SK-N-SH (cell line): ENCODE results near the gene ASB5. TPM values are rescaled to one million over a fixed set of nuclear protein-coding genes. Genes with fewer than 3 reads are reported as not detected.

Experiments
- CTCF ChIA-PET: fragments of 300-600, 350-600 bp; formaldehyde crosslinking; extraction: SDS; loops from one replicate; lab custom pipeline; 2021; lab: Yijun Ruan, JAX
- POLR2A ChIA-PET: fragments of 350-600 bp; sonication (Branson Sonifier 250); formaldehyde crosslinking; extraction: SDS; loops from one replicate; lab custom pipeline; 2020; ENCODE audit warnings: antibody characterized with exemption, inconsistent platforms; lab: Yijun Ruan, JAX
- DNase-seq: peaks from one replicate; pipeline ENCODE4 v3.0.0; 2012
- H2AFZ ChIP-seq: fragments of 200-600 bp; sonication (generic); 2 replicates; pipeline ENCODE4 v1.8.1; 2016; ENCODE audit warnings: antibody characterized with exemption, mild to moderate bottlenecking, low read depth
- H3F3A ChIP-seq: fragments of 200-600 bp; sonication (generic); replicated peaks from 2 replicates; pipeline ENCODE3; 2016; ENCODE audit warnings: antibody characterized with exemption, mild to moderate bottlenecking; ENCODE audit not compliant: insufficient read depth
- H3K27ac ChIP-seq, 2 experiments: fragments of 200-500 bp in 1 of 2; fragments of 200-600 bp in 1 of 2; sonication (Bioruptor generic) in 1 of 2; sonication (generic), shearing (Covaris generic) in 1 of 2; 2 replicates each; pipeline versions ENCODE4 v1.5.1 to v1.6.1; 2014 to 2016; ENCODE audit warnings: low read depth in 2 of 2, inconsistent platforms in 1 of 2, low read length in 1 of 2, mild to moderate bottlenecking in 1 of 2, mixed read lengths in 1 of 2
- H3K27me3 ChIP-seq: fragments of 200-600 bp; sonication (generic), shearing (Covaris generic); 2 replicates; pipeline ENCODE4 v1.6.1; 2016; ENCODE audit warnings: mixed run types; ENCODE audit not compliant: insufficient read depth
- H3K36me3 ChIP-seq, 2 experiments: fragments of 200-500 bp in 1 of 2; fragments of 200-600 bp in 1 of 2; sonication (Bioruptor generic) in 1 of 2; sonication (generic) in 1 of 2; replicated peaks in 1 of 2; 2 replicates each; pipeline versions ENCODE3 to v1.5.1; 2014 to 2016; ENCODE audit warnings: low read length in 1 of 2, mild to moderate bottlenecking in 1 of 2; ENCODE audit not compliant: insufficient read depth in 2 of 2, control insufficient read depth in 1 of 2
- H3K4me1 ChIP-seq, 2 experiments: fragments of 200-500 bp in 1 of 2; fragments of 200-600 bp in 1 of 2; sonication (Bioruptor generic) in 1 of 2; sonication (generic), shearing (Covaris generic) in 1 of 2; 2 replicates each; pipeline versions ENCODE4 v1.5.1 to v1.6.1; 2014 to 2016; ENCODE audit warnings: low read depth in 1 of 2, low read length in 1 of 2, mixed run types in 1 of 2; ENCODE audit not compliant: insufficient read depth in 2 of 2, control insufficient read depth in 1 of 2
- H3K4me2 ChIP-seq: fragments of 200-600 bp; sonication (generic), shearing (Covaris generic); 2 replicates; pipeline ENCODE4 v1.6.1; 2017; ENCODE audit warnings: mixed run types
- H3K4me3 ChIP-seq, 2 experiments: fragments of 200-500 bp in 1 of 2; fragments of 200-600 bp in 1 of 2; sonication (Bioruptor generic) in 1 of 2; sonication (generic), shearing (Covaris generic) in 1 of 2; 2 replicates each; pipeline versions ENCODE4 v1.5.1 to v1.8.1; 2014 to 2016; ENCODE audit warnings: low read depth in 2 of 2, inconsistent platforms in 1 of 2, low read length in 1 of 2, mild to moderate bottlenecking in 1 of 2, mixed read lengths in 1 of 2, moderate library complexity in 1 of 2
- H3K79me2 ChIP-seq: fragments of 200-600 bp; sonication (generic); 2 replicates; pipeline ENCODE4 v1.8.1; 2017; ENCODE audit warnings: mild to moderate bottlenecking; ENCODE audit not compliant: insufficient read depth
- H3K9ac ChIP-seq: fragments of 200-600 bp; sonication (generic); 2 replicates; pipeline ENCODE4 v1.6.1; 2017; ENCODE audit warnings: mixed run types
- H3K9me2 ChIP-seq: fragments of 200-600 bp; sonication (generic); 2 replicates; pipeline ENCODE4 v1.6.1; 2017; ENCODE audit warnings: mixed run types
- H3K9me3 ChIP-seq: fragments of 200-600 bp; sonication (generic); 2 replicates; pipeline ENCODE4 v1.6.1; 2017; ENCODE audit warnings: mixed run types, mild to moderate bottlenecking, moderate library complexity
- H4K20me1 ChIP-seq: fragments of 200-600 bp; sonication (generic); 2 replicates; pipeline ENCODE4 v1.6.1; 2017; ENCODE audit warnings: mild to moderate bottlenecking, mixed run types; ENCODE audit not compliant: insufficient read depth
- EP300 ChIP-seq, 2 experiments: IDR thresholded peaks; 2 replicates each; pipeline versions ENCODE4 v1.4.0 to v1.6.1; 2012; ENCODE audit warnings: borderline replicate concordance in 1 of 2, low read depth in 1 of 2, low read length in 1 of 2
- FOXM1 ChIP-seq: IDR thresholded peaks from 2 replicates; pipeline ENCODE4 v1.4.0; 2012; ENCODE audit warnings: low read depth, mild to moderate bottlenecking
- GABPA ChIP-seq: IDR thresholded peaks from 2 replicates; pipeline ENCODE4 v1.4.0; 2012; ENCODE audit warnings: low read depth, mild to moderate bottlenecking
- GATA2 ChIP-seq: sonication (generic); formaldehyde crosslinking; IDR thresholded peaks from 2 replicates; pipeline ENCODE4 v1.5.0; 2020; ENCODE audit warnings: mild to moderate bottlenecking, missing genetic modification reagents
- MEF2A ChIP-seq: IDR thresholded peaks from 2 replicates; pipeline ENCODE4 v1.4.0; 2012; ENCODE audit warnings: low read depth, borderline replicate concordance
- MXI1 ChIP-seq: IDR thresholded peaks from 2 replicates; pipeline ENCODE4 v1.6.1; 2012; ENCODE audit warnings: mild to moderate bottlenecking, low read depth, low read length, improper control_type of control experiment
- NFIC ChIP-seq: IDR thresholded peaks from 2 replicates; pipeline ENCODE4 v1.4.0; 2012; ENCODE audit warnings: borderline replicate concordance
- POLR2AphosphoS5 ChIP-seq: IDR thresholded peaks from 2 replicates; pipeline ENCODE4 v1.6.1; 2012; ENCODE audit warnings: low read depth, low read length
- RAD21 ChIP-seq: IDR thresholded peaks from 2 replicates; pipeline ENCODE4 v1.6.1; 2012; ENCODE audit warnings: mild to moderate bottlenecking, low read length
- RCOR1 ChIP-seq: fragments of 150-350 bp; IDR thresholded peaks from 2 replicates; pipeline ENCODE4 v1.6.1; 2017; ENCODE audit warnings: antibody characterized with exemption, low read length
- SIN3A ChIP-seq: IDR thresholded peaks from 2 replicates; pipeline ENCODE4 v1.6.1; 2012; ENCODE audit warnings: low read depth, mild to moderate bottlenecking, low read length, moderate library complexity, borderline replicate concordance
- TEAD4 ChIP-seq: IDR thresholded peaks from 2 replicates; pipeline ENCODE4 v1.4.0; 2012; ENCODE audit warnings: mild to moderate bottlenecking, borderline replicate concordance; ENCODE audit not compliant: insufficient read depth
- USF1 ChIP-seq: IDR thresholded peaks from 2 replicates; pipeline ENCODE4 v1.4.0; 2012; ENCODE audit warnings: low read depth, borderline replicate concordance
- ZBTB33 ChIP-seq: IDR thresholded peaks from 2 replicates; pipeline ENCODE4 v1.4.0; 2012; ENCODE audit warnings: low read depth, borderline replicate concordance
- WGBS: methylation state at CpG from one replicate; pipeline ENCODE4 v1.1.6; 2017; ENCODE audit warnings: low lambda C conversion rate; 5-methylcytosine and 5-hydroxymethylcytosine counted together
- polyA plus RNA-seq, 3 experiments: library from polyadenylated mRNA; depleted of rRNA; stranded (reverse); fragments of >200 nt; gene quantifications; 2 replicates each; pipeline ENCODE4 v1.2.3, GENCODE V29; 2012
- TF ChIP-seq, protein P1 (sequence below): fragments of 150-350 bp; IDR thresholded peaks from 2 replicates; pipeline ENCODE4 v1.6.1; 2016; ENCODE audit warnings: mild to moderate bottlenecking, low read depth, low read length

Gene ASB5
- polyA plus RNA-seq, 1 of the 3 experiments (the other 2 are of a cell fraction) = 0.13 TPM

DNA sequence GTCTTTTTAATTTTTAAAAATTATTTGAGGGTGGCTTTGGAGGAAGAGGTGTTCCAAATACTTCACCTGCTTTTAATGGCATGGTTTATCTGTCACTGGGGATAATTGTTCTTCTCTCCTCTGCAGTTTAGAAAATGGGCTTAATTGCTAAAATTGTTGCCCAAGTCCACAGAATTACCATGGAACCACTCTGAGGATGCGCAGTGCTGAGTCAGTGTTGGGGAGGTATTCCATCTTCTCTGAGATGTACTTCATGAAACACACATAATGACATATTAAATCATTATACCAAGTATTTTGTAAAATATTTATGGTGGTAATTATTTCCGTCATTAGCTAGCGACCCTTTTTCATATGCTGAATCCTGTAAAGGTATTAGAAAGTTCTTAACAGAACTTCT is 8.0 kb downstream of the ASB5 start:
- POLR2A ChIA-PET = no interaction called here
- DNase-seq = no peak
- TF ChIP-seq GABPA = no peak
- TF ChIP-seq USF1 = no peak
- no peak for TF ChIP-seq POLR2AphosphoS5
- no peak for TF ChIP-seq SIN3A
- TF ChIP-seq RAD21 = no peak
- no peak for TF ChIP-seq MEF2A
- TF ChIP-seq NFIC = no peak
- no peak for TF ChIP-seq ZBTB33
- TF ChIP-seq, protein P1, sequence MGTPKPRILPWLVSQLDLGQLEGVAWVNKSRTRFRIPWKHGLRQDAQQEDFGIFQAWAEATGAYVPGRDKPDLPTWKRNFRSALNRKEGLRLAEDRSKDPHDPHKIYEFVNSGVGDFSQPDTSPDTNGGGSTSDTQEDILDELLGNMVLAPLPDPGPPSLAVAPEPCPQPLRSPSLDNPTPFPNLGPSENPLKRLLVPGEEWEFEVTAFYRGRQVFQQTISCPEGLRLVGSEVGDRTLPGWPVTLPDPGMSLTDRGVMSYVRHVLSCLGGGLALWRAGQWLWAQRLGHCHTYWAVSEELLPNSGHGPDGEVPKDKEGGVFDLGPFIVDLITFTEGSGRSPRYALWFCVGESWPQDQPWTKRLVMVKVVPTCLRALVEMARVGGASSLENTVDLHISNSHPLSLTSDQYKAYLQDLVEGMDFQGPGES = no peak
- TF ChIP-seq RCOR1 = no peak
- TF ChIP-seq FOXM1 = no peak
- no peak for TF ChIP-seq TEAD4
- TF ChIP-seq MXI1 = no peak
- TF ChIP-seq GATA2 (CRISPR knock-in tag) = no peak
- TF ChIP-seq EP300 (IDR thresholded peaks at IDR 0.05; ENCODE audit: borderline replicate concordance in 1 of 2, low read depth in 1 of 2, low read length in 1 of 2) = no peak
- TF ChIP-seq, all 33 proteins: peak for 0
- no peak overlapping the region for H2AFZ ChIP-seq
- H3K27me3 ChIP-seq = no peaks in the 10 kb centered on the region
- no peaks in the 10 kb centered on the region for H3K9me2 ChIP-seq
- CTCF ChIA-PET = no interaction called here
- H3K36me3 ChIP-seq = no peaks in the 10 kb centered on the region
- no peak overlapping the region for H3K4me3 ChIP-seq
- no peak overlapping the region for H3K27ac ChIP-seq
- no peaks in the 10 kb centered on the region for H3K9me3 ChIP-seq
- peaks cover 0 to 24% of the 10 kb centered on the region in 2 experiments; a peak in 3 of 4 replicates for H3K4me1 ChIP-seq
- peaks cover 22% of the 10 kb centered on the region for H3F3A ChIP-seq
- 92% methylated on average over 3 of the region's 3 CpGs for WGBS
- no peaks in the 10 kb centered on the region for H4K20me1 ChIP-seq
- no peak overlapping the region for H3K4me2 ChIP-seq
- H3K9ac ChIP-seq = no peak overlapping the region
- no peaks in the 10 kb centered on the region for H3K79me2 ChIP-seq
